Endothelial cell of umbilical vein (primary cell): ENCODE measurements around the gene MARK3. TPM values are rescaled to one million over a fixed set of nuclear protein-coding genes. Genes with fewer than 3 reads are reported as not detected.

Experiments
- BruUV-seq: library from RNA; stranded (reverse); fragments of 400-500 nt; replicated peaks from 2 replicates; lab custom pipeline; 2021; lab: Mats Ljungman, UMichigan
- CTCF ChIA-PET: fragments of 300-600, 350-600 bp; sonication (Branson Sonifier 250); formaldehyde crosslinking; loops from one replicate; lab custom pipeline; 2021; ENCODE audit warnings: antibody characterized with exemption, inconsistent platforms; lab: Charles Lee
- POLR2A ChIA-PET: fragments of 300-600, 350-600 bp; sonication (Branson Sonifier 250); formaldehyde crosslinking; loops from one replicate; lab custom pipeline; 2021; ENCODE audit warnings: antibody characterized with exemption, inconsistent platforms; lab: Charles Lee
- DNase-seq: peaks from one replicate; pipeline ENCODE4 v3.0.0-alpha.2; 2011; ENCODE audit warnings: low read depth, low spot score
- FAIRE-seq: peaks from 2 replicates; lab custom pipeline; 2011; peaks lifted over from hg19 to GRCh38; lab: Jason Lieb, UNC
- H2AFZ ChIP-seq: 2 replicates; pipeline ENCODE4 v1.6.0; 2012; ENCODE audit warnings: low read depth, low read length, control low read depth, inconsistent platforms
- H3K27ac ChIP-seq: 2 replicates; pipeline ENCODE4 v1.5.1; 2011; ENCODE audit warnings: low read depth, mild to moderate bottlenecking, control low read depth, low read length, moderate library complexity; ENCODE audit not compliant: insufficient read depth
- H3K27me3 ChIP-seq, 2 experiments: 2 replicates each; pipeline versions ENCODE4 v1.6.0 to v1.6.1; 2011; ENCODE audit warnings: low read length in 2 of 2, mixed read lengths in 1 of 2; ENCODE audit not compliant: control insufficient read depth in 2 of 2, insufficient read depth in 2 of 2
- H3K36me3 ChIP-seq, 2 experiments: 2 replicates in 1 of 2; 3 replicates in 1 of 2; pipeline ENCODE4 v1.5.1; 2011; ENCODE audit warnings: low read length in 2 of 2, mild to moderate bottlenecking in 1 of 2, moderate library complexity in 1 of 2; ENCODE audit not compliant: control insufficient read depth in 2 of 2, insufficient read depth in 2 of 2; ENCODE audit errors: extremely low read depth in 1 of 2
- H3K4me1 ChIP-seq: 3 replicates; pipeline ENCODE4 v1.5.1; 2011; ENCODE audit warnings: mild to moderate bottlenecking, low read length; ENCODE audit not compliant: control insufficient read depth, insufficient read depth; ENCODE audit errors: extremely low read depth
- H3K4me2 ChIP-seq: 2 replicates; pipeline ENCODE4 v1.6.1; 2011; ENCODE audit warnings: low read length, control low read depth, mixed read lengths; ENCODE audit not compliant: insufficient read depth
- H3K4me3 ChIP-seq, 3 experiments: fragments of 200-600 bp in 1 of 3; sonication (generic), shearing (Covaris generic) in 1 of 3; replicated peaks in 1 of 3; 2 replicates each; pipeline ENCODE4 v1.5.1; 2011 to 2016; ENCODE audit warnings: control low read depth in 3 of 3, low read length in 3 of 3, mild to moderate bottlenecking in 2 of 3, inconsistent platforms in 1 of 3, low read depth in 1 of 3, moderate library complexity in 1 of 3; ENCODE audit not compliant: insufficient read depth in 1 of 3
- H3K79me2 ChIP-seq: 2 replicates; pipeline ENCODE4 v1.6.0; 2012; ENCODE audit warnings: low read length, inconsistent platforms; ENCODE audit not compliant: control insufficient read depth, insufficient read depth
- H3K9ac ChIP-seq: replicated peaks from 2 replicates; pipeline ENCODE3; 2011; ENCODE audit warnings: low read length, control low read depth; ENCODE audit not compliant: insufficient read depth; ENCODE audit errors: extremely low read depth
- H3K9me1 ChIP-seq: replicated peaks from 3 replicates; pipeline ENCODE4 v1.6.0; 2011; ENCODE audit warnings: mild to moderate bottlenecking, low read length; ENCODE audit not compliant: control insufficient read depth, insufficient read depth; ENCODE audit errors: extremely low read depth
- H3K9me3 ChIP-seq: replicated peaks from 2 replicates; pipeline ENCODE4 v1.5.1; 2012; ENCODE audit warnings: low read length, inconsistent platforms; ENCODE audit not compliant: control insufficient read depth, insufficient read depth
- H4K20me1 ChIP-seq: replicated peaks from 2 replicates; pipeline ENCODE3; 2011; ENCODE audit warnings: mild to moderate bottlenecking, low read length; ENCODE audit not compliant: control insufficient read depth, insufficient read depth; ENCODE audit errors: extremely low read depth
- CTCF ChIP-seq, 2 donors: IDR thresholded peaks; 1 replicate in 1 of 2; 2 replicates in 1 of 2; pipeline ENCODE4 v1.5.1; 2011; ENCODE audit warnings: low read length in 2 of 2, mild to moderate bottlenecking in 2 of 2, moderate library complexity in 2 of 2, control low read depth in 1 of 2, inconsistent platforms in 1 of 2, low read depth in 1 of 2; ENCODE audit not compliant: insufficient read depth in 1 of 2; ENCODE audit errors: extremely low read depth in 1 of 2
- EZH2 ChIP-seq: IDR thresholded peaks from 2 replicates; pipeline ENCODE4 v1.6.1; 2012; ENCODE audit warnings: borderline replicate concordance, low read depth, mild to moderate bottlenecking, moderate library complexity, low read length, inconsistent platforms; ENCODE audit not compliant: severe bottlenecking
- FOS ChIP-seq: IDR thresholded peaks from 2 replicates; pipeline ENCODE4 v1.6.1; 2011; ENCODE audit warnings: mild to moderate bottlenecking, low read length, moderate library complexity, borderline replicate concordance; ENCODE audit not compliant: insufficient read depth
- GATA2 ChIP-seq: IDR thresholded peaks from 2 replicates; pipeline ENCODE4 v1.7.0; 2011; ENCODE audit warnings: low read depth, mild to moderate bottlenecking, moderate library complexity, mixed read lengths, low read length; ENCODE audit not compliant: insufficient read length, insufficient read depth
- JUN ChIP-seq: IDR thresholded peaks from 2 replicates; pipeline ENCODE4 v1.6.1; 2011; ENCODE audit warnings: borderline replicate concordance, low read depth; ENCODE audit not compliant: insufficient read length, insufficient read depth
- MAX ChIP-seq: IDR thresholded peaks from 2 replicates; pipeline ENCODE4 v1.6.1; 2011; ENCODE audit not compliant: insufficient read depth, insufficient read length
- MYC ChIP-seq: IDR thresholded peaks from one replicate; pipeline ENCODE4 v1.6.1; 2011; ENCODE audit warnings: mild to moderate bottlenecking, low read depth, low read length
- POLR2A ChIP-seq: IDR thresholded peaks from 2 replicates; pipeline ENCODE4 v1.6.1; 2012; ENCODE audit warnings: low read depth, mild to moderate bottlenecking, control low read depth, low read length
- POLR2AphosphoS5 ChIP-seq: IDR thresholded peaks from 2 replicates; pipeline ENCODE4 v1.6.1; 2012; ENCODE audit warnings: low read depth, mild to moderate bottlenecking, control low read depth, low read length, moderate library complexity; ENCODE audit not compliant: insufficient read depth
- dilution Hi-C: fragments of 300-500 bp; cut with MboI; formaldehyde crosslinking; loops from one replicate; pipeline ENCODE4 v1.15.0; 2019; ENCODE audit warnings: low sequenced_read_pairs; ENCODE audit not compliant: extremely low pct_ligation_motif_present
- intact Hi-C: fragments of 100-400 bp; cut with micrococcal nuclease; formaldehyde crosslinking; loops from one replicate; pipeline ENCODE4 v1.10.0; 2022
- polyA plus RNA-seq, 4 experiments: library from polyadenylated mRNA; depleted of rRNA in 3 of 4; stranded (reverse) in 3 of 4; unstranded in 1 of 4; fragments of >200 nt; gene quantifications; 2 replicates each; pipeline versions ENCODE4 v1.2.1 to v1.2.3, GENCODE V29; 2011 to 2012; ENCODE audit warnings: missing spikeins in 1 of 4
- total RNA-seq: library from RNA; stranded (reverse); gene quantifications from 2 replicates; pipeline ENCODE4 v1.2.3, GENCODE V29; 2021

MARK3 gene
- total and polyA plus RNA-seq, 2 donors (not counting 3 experiments of a cell fraction or from before 2014, with no cell fraction given): 46.6 to 96.1 TPM

GRCh38 chr14:103366741-103367140 is 18.5 kb upstream of the MARK3 start:
- H3K4me3 ChIP-seq: no peak overlapping the region
- H3K4me2 ChIP-seq: no peak overlapping the region
- intact Hi-C loops: no loop called here
- no peak overlapping the region for H3K27ac ChIP-seq
- H3K9me1 ChIP-seq: no peaks in the 10 kb centered on the region
- H3K36me3 ChIP-seq: no peaks in the 10 kb centered on the region
- DNase-seq: no peak
- CTCF ChIA-PET: interaction anchor here (1.4 to 3.4 kb wide), 2 partner anchors 11 to 24 kb away, joined by 4 to 11 read pairs; no protein-coding TSS in a partner anchor
- no peak overlapping the region for H2AFZ ChIP-seq
- BruUV-seq: no TSS peak
- no peaks in the 10 kb centered on the region for H3K9me3 ChIP-seq
- no peak overlapping the region for H3K9ac ChIP-seq
- H4K20me1 ChIP-seq: no peaks in the 10 kb centered on the region
- dilution Hi-C loops: no loop called here
- no peak for FAIRE-seq
- H3K79me2 ChIP-seq: no peaks in the 10 kb centered on the region
- POLR2A ChIA-PET: no interaction called here
- H3K4me1 ChIP-seq: peaks cover 4% of the 10 kb centered on the region
- H3K27me3 ChIP-seq: no peaks in the 10 kb centered on the region
- TF ChIP-seq EZH2 (no peak), POLR2AphosphoS5 (no peak), GATA2 (no peak), POLR2A (no peak), CTCF (IDR thresholded peaks at IDR 0.05; ENCODE audit: extremely low read depth in 1 of 2, insufficient read depth in 1 of 2, low read depth in 1 of 2, low read length in 2 of 2) (no peak), FOS (no peak), MYC (no peak), MAX (no peak), JUN (no peak)
